ENCODE results near the gene CYP3A5.
"Not testable (repeated sequence)": the region's sequence is repeated elsewhere in the genome, so short reads cannot be mapped to it uniquely, and the experiment has no call there.

DNA sequence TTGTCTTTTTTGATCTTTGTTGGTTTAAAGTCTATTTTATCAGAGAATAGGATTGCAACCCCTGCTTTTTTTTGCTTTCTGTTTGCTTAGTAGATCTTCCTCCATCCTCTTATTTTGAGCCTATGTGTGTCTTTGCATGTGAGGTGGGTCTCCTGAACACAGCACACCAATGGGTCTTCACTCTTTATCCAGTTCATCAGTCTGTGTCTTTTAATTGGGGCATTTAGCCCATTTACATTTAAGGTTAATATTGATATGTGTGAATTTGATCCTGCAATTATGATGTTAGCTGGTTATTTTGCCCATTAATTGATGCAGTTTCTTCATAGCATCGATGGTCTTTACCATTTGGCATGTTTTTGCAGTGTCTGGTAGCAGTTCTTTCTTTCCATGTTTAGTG, 11.9 kb upstream of the CYP3A5 start:
- TF ChIP-seq, protein P1, sequence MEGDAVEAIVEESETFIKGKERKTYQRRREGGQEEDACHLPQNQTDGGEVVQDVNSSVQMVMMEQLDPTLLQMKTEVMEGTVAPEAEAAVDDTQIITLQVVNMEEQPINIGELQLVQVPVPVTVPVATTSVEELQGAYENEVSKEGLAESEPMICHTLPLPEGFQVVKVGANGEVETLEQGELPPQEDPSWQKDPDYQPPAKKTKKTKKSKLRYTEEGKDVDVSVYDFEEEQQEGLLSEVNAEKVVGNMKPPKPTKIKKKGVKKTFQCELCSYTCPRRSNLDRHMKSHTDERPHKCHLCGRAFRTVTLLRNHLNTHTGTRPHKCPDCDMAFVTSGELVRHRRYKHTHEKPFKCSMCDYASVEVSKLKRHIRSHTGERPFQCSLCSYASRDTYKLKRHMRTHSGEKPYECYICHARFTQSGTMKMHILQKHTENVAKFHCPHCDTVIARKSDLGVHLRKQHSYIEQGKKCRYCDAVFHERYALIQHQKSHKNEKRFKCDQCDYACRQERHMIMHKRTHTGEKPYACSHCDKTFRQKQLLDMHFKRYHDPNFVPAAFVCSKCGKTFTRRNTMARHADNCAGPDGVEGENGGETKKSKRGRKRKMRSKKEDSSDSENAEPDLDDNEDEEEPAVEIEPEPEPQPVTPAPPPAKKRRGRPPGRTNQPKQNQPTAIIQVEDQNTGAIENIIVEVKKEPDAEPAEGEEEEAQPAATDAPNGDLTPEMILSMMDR (IDR thresholded peaks at IDR 0.05) = not testable (repeated sequence)
- TF ChIP-seq POLR2A (IDR thresholded peaks at IDR 0.05) = not testable (repeated sequence)
